ENCODE results near the gene SPATA31E1.

The SPATA31E1 gene

DNA sequence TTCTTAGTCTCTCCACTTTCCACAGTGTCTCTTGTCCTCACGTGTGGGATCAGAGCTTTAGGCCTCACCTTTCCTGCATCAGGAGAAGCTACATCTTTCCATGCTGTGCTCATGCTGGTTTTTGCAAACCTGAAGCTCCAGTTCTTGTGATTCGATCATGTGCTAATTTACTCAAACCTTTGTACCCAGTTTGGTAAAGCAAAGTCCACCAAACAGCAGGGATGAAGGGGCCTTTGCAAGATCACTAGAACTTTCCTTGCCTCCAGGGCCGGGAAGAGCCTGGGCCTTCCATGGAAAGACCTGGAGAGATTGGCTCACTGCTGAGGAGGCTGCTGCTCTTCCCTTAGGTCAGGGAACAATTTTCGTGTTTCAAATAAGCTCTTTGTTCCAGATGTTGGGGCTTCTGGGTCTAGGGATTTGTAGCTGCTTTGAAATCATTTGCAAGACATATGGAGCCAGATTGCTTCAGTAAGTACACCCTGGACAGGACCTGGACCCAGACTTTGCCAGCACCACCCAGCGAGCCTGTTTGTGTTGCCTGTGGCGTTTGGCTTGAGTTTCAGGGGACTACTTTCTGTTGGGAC, 18.7 kb upstream of the SPATA31E1 start:
- DNase-seq (ENCODE audit: low spot score): no peak

DNA sequence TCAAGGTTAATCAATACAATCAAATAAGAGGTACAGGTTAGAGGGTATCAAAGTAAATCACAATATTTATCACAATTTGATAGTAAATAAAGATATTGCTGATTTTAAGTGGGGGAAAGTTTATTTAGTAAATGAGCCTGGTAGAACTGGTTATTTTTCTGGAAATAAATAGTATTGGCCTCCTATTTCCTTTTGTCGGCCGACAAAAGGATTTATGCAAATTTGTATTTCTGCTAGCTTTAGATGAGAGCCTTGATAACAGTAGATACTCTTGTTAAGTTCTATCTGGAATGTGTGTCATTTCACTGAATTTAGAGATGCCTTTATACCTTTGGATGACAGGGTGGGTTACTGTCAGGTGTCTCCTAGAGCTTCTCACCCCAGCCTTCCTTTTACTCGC, 17.8 kb upstream of the SPATA31E1 start:
- DNase-seq (ENCODE audit: low spot score): no peak

- DNase-seq (ENCODE audit: low spot score): peak; percentile 69
Measured at GRCh38 chr9:87865626-87866025, 17.1 kb upstream of the SPATA31E1 start.

DNA sequence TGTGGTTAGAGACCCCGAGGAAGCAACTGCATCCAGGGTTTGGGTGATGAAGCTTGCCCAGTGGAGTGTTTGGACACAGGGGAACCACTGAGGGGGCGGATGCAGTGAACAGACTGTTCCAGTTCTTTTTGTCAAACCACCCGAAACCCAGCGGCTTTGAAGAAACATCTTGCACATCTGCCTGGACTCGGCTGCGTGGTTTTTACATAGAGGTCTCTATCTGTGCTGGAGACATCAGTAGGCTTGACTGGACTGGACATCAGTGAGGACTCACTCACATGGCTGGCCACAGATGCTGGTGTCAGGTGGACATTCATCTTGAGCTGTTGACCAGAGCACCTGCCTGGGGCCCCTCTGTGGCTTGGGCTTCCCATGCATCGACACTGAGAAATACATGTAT, 15.3 kb upstream of the SPATA31E1 start:
- DNase-seq (ENCODE audit: low spot score): no peak

GRCh38 chr9:87868175-87868574, 14.5 kb upstream of the SPATA31E1 start:
- no peak for DNase-seq (ENCODE audit: low spot score)

DNA sequence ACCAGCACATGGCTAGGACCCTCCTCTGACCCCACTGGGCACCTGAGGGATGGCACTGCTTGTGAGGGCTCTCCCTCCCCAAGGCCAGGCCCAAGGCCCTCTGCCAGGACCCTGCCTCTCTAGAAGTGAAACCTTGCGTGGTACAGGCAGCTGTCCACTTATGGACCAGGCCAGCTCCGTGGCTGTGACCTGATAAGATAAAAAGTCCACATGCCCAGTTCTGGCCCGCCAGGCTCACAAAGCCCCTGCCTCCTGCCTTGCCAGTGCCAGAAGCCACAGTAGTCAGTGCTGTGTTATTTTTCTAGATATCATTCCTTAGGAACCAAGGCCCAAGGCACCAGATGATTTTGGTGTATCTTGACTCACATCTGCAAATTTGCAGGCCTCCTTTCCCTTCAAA, 14.0 kb upstream of the SPATA31E1 start:
- no peak for DNase-seq (ENCODE audit: low spot score)

- DNase-seq (ENCODE audit: low spot score): no peak
Measured at GRCh38 chr9:87869082-87869481, 13.6 kb upstream of the SPATA31E1 start.

- DNase-seq (ENCODE audit: low spot score): no peak
Measured at GRCh38 chr9:87871425-87872078, 11.1 kb upstream of the SPATA31E1 start.

- no peak for DNase-seq (ENCODE audit: low spot score)
Measured at GRCh38 chr9:87872079-87872624, 10.5 kb upstream of the SPATA31E1 start.

GRCh38 chr9:87873607-87874303, 8.9 kb upstream of the SPATA31E1 start:
- DNase-seq (ENCODE audit: low spot score): no peak

GRCh38 chr9:87874304-87874623, 8.4 kb upstream of the SPATA31E1 start:
- DNase-seq (ENCODE audit: low spot score): no peak

DNA sequence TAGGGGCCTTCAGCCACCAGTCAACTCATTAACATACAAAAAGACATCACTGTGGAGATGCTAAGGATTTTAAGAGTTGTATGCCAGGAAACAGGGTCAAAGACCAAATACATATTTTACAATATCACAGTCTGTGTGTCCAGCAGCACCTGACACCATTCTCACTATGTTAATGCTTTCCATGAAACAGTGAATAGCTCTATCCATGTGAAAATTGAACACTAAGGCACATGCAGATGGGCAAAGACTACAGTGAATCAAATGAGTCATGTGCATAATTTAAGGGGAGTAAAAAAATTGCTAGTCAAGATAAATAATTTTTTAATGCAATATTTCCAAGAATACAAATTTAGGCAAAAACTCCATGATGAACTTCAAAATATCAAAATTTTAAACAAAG, 7.6 kb upstream of the SPATA31E1 start:
- no peak for DNase-seq (ENCODE audit: low spot score)

GRCh38 chr9:87875831-87876545, 6.7 kb upstream of the SPATA31E1 start:
- DNase-seq (ENCODE audit: low spot score): no peak

GRCh38 chr9:87876708-87877107, 6.0 kb upstream of the SPATA31E1 start:
- DNase-seq (ENCODE audit: low spot score): no peak

DNA sequence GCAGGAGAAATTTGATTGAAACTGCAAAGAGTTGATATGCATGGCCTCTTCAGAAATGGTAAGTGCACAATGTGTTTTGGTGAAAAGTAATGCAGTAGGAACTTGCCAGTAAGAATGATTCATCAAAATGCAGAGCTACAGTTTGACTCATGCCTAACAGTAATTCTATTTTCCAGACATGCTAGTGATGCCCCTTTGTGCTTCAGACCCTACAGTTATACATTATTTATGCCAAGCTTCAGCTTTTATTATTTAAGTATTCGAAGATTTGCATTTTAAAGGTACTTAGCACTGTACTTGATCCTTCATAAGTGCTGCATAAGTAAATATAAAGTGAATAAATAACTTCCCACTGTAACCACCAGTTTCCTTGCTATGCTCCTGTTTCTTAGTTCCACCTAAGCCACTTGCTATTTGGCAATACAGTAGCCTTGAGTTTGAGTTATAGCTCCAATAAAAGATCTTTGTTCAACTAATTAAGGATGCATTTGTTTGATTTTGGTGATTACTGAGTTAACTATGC, 3.6 kb upstream of the SPATA31E1 start:
- DNase-seq (ENCODE audit: low spot score): peak; percentile 73

DNA sequence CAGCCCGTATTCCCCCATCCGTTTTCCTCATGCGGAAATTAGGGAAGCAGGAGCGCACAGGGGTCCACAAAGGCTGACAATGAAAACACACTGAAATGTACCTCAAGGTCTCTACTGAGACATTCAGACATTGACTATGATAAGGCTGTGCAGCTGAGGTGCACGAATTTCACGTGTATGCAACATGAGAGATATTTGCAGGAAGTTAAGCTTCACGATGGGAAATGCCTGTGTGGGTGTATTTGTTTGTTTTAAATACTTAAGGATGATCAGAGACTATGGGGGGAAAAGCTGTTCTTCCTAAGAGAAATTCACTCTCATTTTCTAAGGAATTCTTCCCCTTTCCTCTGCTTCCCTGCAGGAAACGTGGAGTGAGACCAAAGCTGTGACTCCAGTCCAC, 2.6 kb upstream of the SPATA31E1 start:
- no peak for DNase-seq (ENCODE audit: low spot score)

DNA sequence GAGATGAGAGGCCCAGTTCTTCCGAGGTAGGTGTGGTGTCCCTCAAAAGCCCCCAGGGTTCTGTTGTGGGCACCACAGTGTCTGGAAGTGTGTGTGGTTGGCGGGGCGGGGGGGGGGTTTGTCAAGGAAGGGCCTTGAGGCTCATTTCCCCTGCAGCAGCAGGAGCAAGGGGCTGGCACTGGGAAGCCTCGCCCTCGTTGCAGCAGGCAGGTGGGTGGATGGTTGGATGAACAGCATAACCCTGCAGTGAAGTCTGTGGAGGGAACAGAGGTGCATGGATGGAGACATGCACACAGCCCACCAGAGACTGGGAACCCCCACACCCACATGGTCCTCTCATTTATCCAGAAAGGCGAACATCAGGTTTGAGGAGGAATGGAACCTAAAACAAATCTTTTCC, 2.0 kb upstream of the SPATA31E1 start:
- no peak for DNase-seq (ENCODE audit: low spot score)

DNA sequence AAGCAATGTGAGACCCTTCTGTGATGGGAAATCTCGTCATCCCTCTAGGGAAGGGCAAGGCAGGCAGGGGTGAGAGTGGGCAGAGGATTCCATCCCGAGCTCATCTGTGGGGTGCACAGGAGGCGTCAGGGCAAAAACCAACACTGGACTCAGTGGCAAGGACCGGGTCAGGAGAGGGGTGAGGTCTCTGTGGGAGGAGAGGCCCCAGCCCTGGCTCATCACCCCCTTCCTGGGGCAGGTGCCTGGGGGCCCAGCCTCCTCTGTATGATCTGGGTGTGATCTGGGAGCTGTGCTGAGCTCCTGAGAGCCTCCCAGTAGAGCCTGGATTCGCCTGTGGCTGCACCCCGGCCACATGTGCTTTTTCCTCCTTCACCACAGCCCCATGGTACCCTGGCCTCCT, 597 bp downstream of the SPATA31E1 start:
- no peak for DNase-seq (ENCODE audit: low spot score)

- DNase-seq (ENCODE audit: low spot score): no peak
Measured at GRCh38 chr9:87883990-87884389, 1.3 kb downstream of the SPATA31E1 start.

DNA sequence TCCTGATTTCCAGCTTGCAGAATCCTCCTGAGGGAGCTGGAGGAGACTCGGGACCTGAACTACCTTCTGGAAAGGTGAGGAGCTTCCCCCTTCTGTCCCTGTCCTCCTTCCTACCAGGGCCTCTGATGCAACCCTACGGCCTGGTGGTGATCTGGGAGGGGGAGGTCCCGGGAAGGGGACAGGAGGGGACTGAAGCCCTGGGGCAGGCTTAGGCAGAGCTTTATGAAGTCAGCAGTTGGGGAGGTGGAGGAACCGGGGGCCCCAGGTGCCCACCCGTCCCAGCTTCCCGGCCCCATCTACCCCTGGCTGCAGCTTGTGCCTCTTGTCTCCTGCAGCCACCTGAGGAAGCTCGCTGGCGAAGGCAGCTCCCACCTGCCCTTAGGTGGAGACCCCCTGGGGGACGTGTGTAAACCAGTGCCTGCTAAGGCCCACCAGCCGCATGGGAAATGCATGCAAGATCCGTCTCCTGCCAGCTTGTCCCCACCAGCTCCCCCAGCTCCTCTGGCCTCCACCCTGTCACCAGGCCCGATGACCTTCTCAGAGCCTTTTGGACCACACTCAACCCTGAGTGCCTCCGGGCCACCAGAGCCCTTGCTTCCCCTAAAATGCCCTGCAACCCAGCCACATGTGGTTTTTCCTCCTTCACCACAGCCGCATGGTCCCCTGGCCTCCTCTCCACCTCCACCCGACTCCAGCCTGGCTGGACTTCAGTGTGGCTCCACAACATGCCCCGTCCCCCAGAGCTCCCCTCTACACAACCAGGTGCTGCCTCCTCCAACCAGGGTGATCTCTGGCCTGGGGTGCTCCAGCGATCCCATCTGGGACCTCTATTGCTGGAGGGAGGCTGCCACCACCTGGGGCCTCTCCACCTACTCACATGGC, 2.1 kb downstream of the SPATA31E1 start:
- no peak for DNase-seq (ENCODE audit: low spot score)

DNA sequence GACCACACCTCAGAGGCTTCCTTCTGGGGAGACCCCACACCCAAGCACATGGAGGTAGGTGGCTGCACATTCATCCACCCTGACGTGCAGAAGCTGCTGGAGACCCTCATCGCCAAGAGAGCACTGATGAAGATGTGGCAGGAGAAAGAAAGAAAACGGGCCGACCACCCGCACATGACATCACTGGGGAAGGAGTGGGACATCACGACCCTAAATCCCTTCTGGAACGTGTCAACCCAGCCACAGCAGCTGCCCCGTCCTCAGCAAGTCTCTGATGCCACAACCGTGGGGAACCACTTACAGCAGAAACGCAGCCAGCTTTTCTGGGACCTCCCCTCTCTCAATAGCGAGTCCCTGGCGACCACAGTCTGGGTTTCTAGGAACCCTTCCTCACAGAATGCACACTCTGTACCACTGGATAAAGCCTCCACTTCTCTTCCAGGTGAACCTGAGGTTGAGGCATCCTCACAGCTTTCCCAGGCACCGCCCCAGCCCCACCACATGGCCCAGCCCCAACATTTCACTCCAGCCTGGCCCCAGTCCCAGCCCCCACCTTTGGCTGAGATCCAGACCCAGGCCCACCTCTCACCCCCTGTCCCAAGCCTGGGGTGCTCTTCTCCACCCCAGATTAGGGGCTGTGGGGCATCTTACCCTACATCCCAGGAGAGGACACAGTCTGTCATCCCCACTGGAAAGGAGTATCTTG, 3.0 kb downstream of the SPATA31E1 start:
- DNase-seq (ENCODE audit: low spot score): no peak
